ENCODE data around the gene THEMIS2.

Gene THEMIS2

DNA sequence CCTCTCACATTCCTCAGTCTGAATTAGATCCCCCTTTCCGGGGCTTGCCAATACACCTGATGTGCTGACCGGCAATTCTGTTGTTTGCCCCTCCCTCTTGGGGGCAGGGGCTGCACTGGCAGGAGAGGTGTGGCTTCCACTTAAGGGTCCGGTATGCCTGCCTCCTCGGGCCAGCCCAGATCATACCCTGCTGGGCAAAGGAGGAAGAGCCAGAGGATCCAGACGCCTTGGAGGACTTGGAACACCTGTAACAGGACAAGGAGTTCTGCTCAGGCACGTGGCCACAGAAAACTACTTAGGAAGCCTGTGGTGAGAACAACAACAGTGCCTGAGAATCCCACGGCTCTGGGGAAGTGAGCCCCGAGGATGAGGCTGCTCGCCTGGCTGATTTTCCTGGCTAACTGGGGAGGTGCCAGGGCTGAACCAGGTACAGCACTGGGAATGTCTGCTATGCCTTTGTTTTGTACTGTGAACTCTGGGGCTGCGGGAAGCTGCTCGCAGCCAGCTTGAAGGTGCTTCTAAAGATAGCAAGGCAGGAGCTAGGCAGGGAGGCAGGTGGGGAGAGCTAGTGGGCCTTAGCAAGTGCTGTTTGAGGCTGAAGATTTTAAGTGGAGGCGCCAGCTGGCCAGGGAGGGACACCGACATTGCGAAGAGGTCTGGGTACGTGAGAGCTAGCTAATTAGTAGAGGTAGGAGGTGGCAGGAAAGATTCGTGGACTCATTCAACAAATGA is 62.6 kb downstream of the THEMIS2 start, which contains the start of gene SMPDL3B:
TSS of gene SMPDL3B (plus strand) at position 183 of the 732 bp plus-strand sequence. CDS start at position 367, 184 bp downstream.
- Histone ChIP-seq H3K36me3 (ENCODE audit: insufficient read depth, low read length) (no peaks in the 10 kb centered on the region), H3K4me2 (ENCODE audit: insufficient read depth, low read length) (no peak within 1 kb of the TSS), H3K79me2 (ENCODE audit: insufficient read depth, low read length) (no peaks in the 10 kb centered on the region), H3K9me3 (ENCODE audit: insufficient read depth, low read length, severe bottlenecking) (no peaks in the 10 kb centered on the region), H3K27me3 (ENCODE audit: insufficient read depth, low read length, poor library complexity) (peaks cover 5% of the 10 kb centered on the region), H3K4me3 (ENCODE audit: low read depth in 1 of 2, low read length in 2 of 2) (no peak within 1 kb of the TSS), H2AFZ (ENCODE audit: low read depth, low read length) (0 out of 2 replicates have a peak within 1 kb of the TSS, but pooled peaks have one; percentile 2), H4K20me1 (ENCODE audit: insufficient read depth, low read length) (no peaks in the 10 kb centered on the region), H3K27ac (ENCODE audit: low read length) (no peak within 1 kb of the TSS), H3K4me1 (ENCODE audit: insufficient read depth, low read length) (no peaks in the 10 kb centered on the region), H3K9ac (ENCODE audit: low read depth, low read length) (no peak within 1 kb of the TSS)
- DNase-seq (no peak), ATAC-seq (ENCODE audit: insufficient read depth, low read depth) (no peak)
- no peak for TF ChIP-seq EZH2 (IDR thresholded peaks at IDR 0.05; ENCODE audit: borderline replicate concordance, low read depth, low read length, severe bottlenecking)
- TF ChIP-seq, protein P1, sequence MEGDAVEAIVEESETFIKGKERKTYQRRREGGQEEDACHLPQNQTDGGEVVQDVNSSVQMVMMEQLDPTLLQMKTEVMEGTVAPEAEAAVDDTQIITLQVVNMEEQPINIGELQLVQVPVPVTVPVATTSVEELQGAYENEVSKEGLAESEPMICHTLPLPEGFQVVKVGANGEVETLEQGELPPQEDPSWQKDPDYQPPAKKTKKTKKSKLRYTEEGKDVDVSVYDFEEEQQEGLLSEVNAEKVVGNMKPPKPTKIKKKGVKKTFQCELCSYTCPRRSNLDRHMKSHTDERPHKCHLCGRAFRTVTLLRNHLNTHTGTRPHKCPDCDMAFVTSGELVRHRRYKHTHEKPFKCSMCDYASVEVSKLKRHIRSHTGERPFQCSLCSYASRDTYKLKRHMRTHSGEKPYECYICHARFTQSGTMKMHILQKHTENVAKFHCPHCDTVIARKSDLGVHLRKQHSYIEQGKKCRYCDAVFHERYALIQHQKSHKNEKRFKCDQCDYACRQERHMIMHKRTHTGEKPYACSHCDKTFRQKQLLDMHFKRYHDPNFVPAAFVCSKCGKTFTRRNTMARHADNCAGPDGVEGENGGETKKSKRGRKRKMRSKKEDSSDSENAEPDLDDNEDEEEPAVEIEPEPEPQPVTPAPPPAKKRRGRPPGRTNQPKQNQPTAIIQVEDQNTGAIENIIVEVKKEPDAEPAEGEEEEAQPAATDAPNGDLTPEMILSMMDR (IDR thresholded peaks at IDR 0.05; ENCODE audit: borderline replicate concordance, extremely low read depth, low read length, poor library complexity, severe bottlenecking) = no peak

DNA sequence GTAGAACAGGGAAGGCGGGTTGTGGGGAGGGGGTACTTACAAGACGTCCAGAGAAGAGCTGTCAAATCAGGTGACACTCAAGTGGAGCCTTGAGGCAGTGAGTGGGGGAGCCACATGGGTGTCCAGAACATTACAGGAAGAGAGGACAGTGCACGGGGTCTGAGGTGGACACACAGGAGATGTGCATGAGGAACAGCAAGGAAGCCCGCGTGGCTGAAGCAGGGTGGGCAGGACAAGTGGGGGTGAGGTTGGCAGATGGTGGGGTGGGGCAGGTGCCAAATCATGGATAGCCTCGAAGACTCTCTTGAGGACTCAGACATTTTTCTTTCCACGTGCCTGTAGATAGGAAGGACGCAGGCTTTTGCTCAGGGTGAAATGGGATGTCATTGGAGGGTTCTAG is 63.4 kb downstream of the THEMIS2 start:
- H3K27ac ChIP-seq (ENCODE audit: low read length) = no peak overlapping the region
- no peaks in the 10 kb centered on the region for H3K4me1 ChIP-seq (ENCODE audit: insufficient read depth, low read length)
- no peaks in the 10 kb centered on the region for H3K36me3 ChIP-seq (ENCODE audit: insufficient read depth, low read length)
- DNase-seq = no peak
- no peak overlapping the region for H2AFZ ChIP-seq (ENCODE audit: low read depth, low read length)
- H3K4me2 ChIP-seq (ENCODE audit: insufficient read depth, low read length) = no peak overlapping the region
- TF ChIP-seq, protein P1 (IDR thresholded peaks at IDR 0.05; ENCODE audit: borderline replicate concordance, extremely low read depth, low read length, poor library complexity, severe bottlenecking) = no peak
- no peak for TF ChIP-seq EZH2 (IDR thresholded peaks at IDR 0.05; ENCODE audit: borderline replicate concordance, low read depth, low read length, severe bottlenecking)
- H3K9ac ChIP-seq (ENCODE audit: low read depth, low read length) = no peak overlapping the region
- no peak overlapping the region for H3K4me3 ChIP-seq (ENCODE audit: low read depth in 1 of 2, low read length in 2 of 2)
- H3K9me3 ChIP-seq (ENCODE audit: insufficient read depth, low read length, severe bottlenecking) = no peaks in the 10 kb centered on the region
- ATAC-seq (ENCODE audit: insufficient read depth, low read depth) = no peak
- no peaks in the 10 kb centered on the region for H3K79me2 ChIP-seq (ENCODE audit: insufficient read depth, low read length)
- no peaks in the 10 kb centered on the region for H4K20me1 ChIP-seq (ENCODE audit: insufficient read depth, low read length)
- H3K27me3 ChIP-seq (ENCODE audit: insufficient read depth, low read length, poor library complexity) = peaks cover 5% of the 10 kb centered on the region

All from DND-41 (cell line).